HG03342 (cell line): Measurements from ENCODE around the gene DOLPP1.
A peak's percentile ranks its signal among the peaks of the same experiment; 100 is the strongest.

Source experiments
- ATAC-seq: cut with Tn5 transposase; IDR thresholded peaks from one replicate; pipeline ENCODE4 v1.9.1; 2021; ENCODE audit warnings: mild to moderate bottlenecking, moderate library complexity; ENCODE audit not compliant: unreplicated experiment

The DOLPP1 gene, protein sequence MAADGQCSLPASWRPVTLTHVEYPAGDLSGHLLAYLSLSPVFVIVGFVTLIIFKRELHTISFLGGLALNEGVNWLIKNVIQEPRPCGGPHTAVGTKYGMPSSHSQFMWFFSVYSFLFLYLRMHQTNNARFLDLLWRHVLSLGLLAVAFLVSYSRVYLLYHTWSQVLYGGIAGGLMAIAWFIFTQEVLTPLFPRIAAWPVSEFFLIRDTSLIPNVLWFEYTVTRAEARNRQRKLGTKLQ

DNA sequence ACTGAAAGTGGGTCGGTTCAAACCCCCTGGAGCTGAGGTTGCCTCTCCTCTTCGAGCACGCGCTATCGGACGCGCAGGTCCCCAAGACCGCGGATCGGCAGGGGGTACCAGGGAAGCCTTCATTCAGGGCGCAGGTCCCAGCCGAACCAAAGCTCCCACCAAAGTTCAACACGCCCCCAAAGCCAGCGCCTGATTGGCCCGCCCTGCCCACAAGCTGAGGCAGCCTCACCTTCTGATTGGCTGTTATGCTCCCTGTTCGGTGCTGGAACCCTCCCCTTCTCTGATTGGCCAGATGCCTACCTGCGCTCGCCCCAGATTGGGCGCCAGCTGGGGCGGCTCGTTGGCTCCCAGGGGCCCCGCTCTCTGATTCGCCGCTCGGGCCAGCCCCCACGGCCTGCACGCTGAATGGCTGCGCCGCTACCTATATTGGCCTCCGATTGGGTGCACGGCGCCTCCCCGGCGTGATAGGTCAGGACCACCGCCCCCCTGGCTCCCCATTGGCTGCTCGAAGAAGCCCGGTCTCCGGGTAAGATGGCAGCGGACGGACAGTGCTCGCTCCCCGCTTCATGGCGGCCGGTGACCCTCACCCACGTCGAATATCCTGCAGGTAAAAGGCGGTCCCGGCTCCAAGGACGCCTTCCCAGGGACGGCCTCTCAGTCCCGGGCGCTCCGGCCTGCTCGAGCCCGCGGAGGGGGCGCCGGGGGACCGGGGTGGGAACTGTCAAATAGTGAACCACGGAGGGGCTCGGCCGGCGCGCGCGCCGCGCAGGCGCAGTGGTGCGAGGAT is at the start of gene DOLPP1:
Gene DOLPP1 (plus strand): TSS at position 511 of the 787 bp plus-strand sequence. CDS start 21 bp downstream, at position 532.
- peak; percentile 95 for ATAC-seq

DNA sequence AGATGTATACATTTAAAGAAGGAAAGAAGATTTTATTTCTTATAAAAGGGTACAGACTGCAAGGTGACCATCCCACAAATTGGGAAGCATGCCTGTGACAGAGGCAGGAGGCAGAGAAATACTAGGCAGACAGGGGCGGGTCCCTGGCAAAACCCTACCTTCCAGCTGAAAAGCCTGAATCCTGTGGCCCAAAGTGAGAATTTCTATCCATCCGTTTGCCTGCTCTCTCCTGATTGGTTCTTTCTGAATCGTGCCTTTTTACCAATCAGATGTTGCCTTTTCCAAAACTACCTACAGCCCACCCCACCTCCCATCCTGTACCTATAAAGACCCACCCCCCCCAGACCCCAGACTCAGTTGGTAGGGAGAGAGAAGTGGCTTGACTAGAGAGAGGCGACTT is 49.4 kb upstream of the DOLPP1 start:
- ATAC-seq, result no peak

DNA sequence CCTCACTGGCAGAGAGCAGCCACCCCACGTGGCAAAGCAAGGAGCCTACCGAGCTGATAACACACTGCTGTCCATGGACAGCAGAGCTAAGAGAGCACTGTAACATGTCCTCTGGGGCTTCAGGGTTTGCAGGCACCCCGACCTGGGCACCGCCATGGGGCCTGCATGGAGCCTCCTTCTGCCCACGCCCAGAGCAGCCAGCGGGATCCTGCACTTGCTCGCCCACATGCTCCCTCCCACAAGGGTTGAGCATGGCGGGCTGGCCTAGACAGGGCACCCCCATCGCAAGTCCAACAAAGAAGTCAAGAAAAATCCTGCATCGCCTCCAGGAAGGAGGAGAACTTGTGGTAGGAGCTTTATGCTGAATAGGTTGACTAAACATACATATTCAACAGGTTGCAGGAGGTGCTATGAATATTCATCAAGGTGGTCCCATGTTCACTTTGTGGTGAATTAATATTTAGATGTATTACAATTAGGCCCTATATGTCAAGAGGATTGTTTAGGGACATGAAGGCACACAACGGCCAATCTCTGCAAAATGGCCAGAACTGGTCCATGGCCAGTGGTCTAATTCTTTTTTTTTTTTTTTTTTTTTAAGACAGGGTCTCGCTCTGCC is 48.3 kb upstream of the DOLPP1 start:
- ATAC-seq, result no peak

DNA sequence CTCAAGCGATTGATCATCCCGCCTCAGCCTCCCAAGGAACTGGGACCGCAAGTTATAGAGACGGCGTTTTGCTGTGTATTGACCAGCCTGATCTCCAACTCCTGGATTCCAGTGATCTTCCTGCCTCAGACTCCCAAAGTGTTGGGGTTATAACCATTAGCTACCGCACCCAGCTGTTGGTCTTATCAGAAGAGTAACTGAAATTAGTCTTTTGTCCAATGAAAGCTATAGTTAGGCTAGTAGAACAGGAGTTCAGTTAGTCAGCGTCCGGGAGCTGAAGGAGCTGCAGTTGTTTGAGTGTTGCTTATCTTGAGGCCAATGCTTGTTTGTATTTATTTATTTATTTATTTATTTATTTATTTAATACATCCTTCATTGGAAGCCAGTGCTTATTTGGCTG is 47.7 kb upstream of the DOLPP1 start:
- no peak for ATAC-seq

DNA sequence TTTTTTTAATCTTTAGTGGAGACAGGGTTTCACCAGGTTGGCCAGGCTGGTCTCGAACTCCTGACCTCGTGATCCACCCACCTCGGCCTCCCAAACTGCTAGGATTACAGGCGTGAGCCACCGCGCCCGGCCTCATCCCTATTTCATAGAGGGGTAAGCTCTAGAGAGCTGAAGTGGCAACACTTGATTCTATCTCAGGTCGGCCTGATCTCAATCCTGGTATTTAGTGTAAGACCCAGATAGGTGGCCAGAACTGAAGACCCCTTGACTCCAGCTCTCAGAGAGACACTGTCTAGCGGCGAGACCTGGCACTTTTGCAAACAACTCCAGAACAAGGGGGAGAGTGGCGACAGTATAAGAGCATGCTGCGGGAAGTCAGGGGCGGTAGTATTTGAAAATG is 45.1 kb upstream of the DOLPP1 start:
- peak; percentile 13 for ATAC-seq

DNA sequence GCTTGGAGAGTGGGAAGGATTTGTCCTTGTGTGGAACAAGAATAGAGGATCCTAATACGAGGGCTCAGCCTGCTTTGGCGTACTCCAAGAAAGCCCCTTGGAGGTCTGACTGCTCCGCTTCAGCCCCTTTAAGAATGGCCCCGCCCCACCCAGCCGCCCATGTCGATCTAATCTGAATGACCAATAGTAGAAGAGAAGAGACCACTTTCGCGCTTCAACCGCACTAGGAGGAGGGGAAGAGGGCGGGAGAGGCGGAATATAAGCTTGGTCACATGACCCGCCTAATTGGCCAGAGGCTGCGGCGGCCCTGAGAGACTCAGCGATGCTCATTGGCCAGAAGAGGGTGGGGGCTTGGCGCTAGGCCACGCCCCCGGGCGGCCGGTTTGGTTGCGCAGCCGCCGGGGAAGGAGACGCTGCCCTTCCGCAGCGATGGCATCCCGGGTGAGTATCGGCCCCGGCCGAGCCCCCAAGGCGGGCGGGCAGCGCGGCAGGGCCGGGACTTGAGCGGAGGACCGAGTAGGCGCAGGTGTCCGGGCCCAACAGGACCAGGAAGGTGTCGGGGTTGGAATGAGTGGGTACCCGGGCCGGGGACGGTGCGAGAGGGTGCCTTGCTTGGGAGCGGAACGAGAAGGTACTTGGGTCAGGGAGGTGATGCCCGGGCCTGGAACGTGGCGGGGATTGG is 44.5 kb upstream of the DOLPP1 start, which contains the start of gene MIGA2:
Gene MIGA2 (plus strand): TSS at position 386 of the 682 bp plus-strand sequence. CDS start 3,969 bp downstream, outside the sequence.
- peak; percentile 97 for ATAC-seq

DNA sequence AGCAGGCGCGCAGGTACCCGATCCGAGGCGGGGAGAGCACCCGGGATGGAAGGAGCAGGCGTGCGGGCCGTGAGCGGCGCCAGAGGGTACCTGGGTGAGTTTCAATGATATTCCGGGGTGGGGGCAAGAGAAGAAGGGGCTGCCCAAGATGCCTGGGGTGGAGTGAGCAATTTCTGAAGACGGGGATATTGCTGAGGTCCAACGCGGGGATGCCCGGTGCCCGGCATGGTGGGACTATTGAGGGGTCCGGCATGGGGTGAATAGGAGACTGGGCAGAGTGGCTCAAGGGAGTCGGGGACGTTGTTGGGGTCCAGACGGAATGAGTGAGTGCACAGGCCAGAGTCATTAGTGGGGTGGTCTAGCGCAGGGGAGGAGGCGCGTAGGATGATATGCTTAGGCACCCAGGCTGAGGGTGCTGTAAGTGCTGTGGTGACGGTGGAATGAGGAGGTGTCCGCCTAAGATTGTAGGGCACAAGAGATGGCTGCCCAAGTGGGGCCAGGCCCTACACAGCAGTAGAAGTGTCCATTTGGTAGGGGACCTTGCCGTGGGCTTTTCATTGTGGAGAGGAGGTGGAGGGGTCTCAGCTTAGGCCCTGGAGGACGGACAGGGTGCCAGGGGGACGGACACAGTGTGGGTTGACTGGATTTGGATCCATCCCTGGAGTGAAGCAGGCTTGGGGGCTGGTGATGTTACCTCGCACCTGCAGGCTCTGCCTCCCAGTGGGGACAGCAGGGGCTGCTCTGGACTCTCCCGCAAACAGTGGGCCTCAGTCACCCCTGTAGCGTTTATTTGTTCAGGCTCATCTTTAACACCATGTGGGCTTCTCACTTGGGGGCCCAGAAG is 43.8 kb upstream of the DOLPP1 start:
- no peak for ATAC-seq

DNA sequence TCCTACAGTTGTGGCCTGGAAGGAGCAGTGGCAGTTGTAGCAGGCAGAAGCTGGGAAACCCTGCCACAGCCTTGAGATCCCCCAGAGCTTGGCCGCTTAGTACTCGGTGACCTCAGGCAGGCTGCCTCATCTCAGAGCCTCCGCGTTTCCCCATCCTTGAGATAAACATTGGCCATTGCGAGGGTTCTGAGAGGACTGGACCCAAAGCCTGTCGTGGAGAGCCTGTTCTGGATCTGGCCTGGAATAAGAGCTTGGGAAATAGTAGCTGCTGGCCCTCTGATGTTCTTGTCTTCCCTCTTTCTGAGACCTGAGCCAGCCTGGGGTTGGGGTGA is 43.2 kb upstream of the DOLPP1 start:
- no peak for ATAC-seq

DNA sequence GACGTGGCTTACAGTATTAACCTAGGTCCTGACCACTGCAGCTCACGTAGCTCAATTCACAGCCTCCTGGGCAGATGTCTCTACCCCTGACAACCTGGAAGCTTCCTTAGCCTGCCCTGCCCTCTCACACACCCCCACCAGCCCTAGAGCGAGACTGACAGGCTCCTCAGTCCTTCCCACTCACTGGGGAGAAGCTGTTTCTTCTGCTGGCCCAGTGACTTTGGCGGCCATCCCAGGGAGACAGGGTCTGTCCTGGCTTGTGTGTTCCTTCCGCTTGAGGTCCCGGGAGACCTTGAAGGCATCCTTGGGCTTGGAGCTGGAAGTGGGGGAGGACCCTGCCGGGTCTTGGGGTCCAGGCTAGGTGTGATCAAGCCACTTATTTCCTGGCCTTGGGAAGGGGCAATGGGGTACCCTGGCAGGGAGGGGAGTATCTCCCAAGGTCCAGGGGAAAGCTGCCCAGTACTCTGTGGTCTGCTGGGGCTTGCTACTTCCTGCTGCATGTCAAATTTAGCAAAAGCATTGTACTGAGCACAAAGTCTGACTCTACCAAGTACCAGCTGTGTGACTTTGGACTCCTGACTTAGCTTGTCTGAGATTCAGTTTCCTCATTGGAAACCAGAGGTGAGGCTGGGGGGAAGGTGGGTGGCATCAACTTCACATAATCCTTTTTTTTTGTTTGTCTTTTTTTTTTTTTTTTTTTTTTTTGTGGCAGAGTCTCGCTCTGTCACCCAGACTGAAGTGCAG is 42.6 kb upstream of the DOLPP1 start:
- no peak for ATAC-seq

DNA sequence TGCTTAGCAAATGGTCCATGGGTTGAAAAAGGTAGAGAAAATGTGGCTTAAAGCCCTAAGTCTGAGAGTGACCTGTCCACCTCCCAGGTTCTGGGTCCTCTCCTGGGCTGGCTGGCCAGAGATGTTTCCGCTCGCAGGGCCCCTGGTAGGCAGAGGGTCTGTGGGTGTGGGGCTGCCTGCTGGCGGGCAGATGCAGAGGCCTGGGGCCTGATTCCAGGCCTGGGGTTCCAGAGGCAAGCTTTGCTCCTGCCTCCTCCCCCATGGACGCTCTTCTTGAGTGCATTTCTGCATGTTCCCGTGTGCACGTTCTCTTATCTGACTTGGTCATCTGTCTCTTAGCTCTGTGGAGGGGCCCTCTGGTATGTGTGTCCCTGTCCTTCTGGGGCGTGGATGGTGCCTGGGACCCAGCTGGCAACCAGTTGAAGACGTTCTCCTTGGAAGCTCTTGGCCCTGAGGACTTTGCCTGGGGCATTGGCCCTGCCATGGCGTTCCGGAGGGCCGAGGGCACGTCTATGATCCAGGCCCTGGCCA is 40.7 kb upstream of the DOLPP1 start:
- ATAC-seq, result no peak

DNA sequence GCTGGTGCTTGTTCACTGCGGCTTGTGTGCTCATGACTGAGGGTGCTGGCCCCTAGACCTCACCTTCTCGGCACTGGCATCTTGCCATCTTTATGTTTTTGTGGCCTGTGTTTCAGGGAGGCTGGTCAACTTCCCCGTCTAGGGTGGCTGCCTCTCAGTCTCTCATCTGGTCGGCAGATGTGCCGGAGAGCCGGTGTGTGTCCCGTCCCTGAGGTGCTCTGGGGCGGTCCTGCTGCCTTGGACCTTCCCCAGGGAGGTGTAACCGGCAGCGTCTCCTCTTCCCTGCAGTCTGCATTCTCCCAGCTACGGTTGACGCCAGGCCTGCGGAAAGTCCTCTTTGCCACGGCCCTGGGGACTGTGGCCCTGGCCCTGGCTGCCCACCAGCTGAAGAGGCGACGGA is 38.9 kb upstream of the DOLPP1 start:
- ATAC-seq, result no peak

DNA sequence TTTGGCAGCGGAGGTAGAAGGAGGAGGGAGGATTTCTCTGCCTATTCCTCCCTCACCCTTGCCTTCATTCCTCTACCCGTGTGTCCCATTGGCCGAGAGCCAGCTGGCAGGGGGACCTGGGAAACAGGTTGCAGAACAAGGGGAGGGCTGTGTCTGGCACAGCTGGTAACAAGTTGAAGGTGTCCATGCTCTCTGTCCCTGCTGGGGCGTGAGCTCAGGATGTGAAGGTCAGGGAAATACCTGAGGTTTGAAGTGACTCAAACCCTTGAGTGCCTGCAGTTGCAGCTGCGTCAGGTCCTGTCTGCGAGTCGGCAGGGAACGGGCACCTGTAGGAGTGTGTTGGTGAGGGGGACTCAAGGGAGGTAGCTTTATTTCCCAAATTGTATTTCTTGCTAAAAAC is 28.3 kb upstream of the DOLPP1 start:
- ATAC-seq, result no peak

DNA sequence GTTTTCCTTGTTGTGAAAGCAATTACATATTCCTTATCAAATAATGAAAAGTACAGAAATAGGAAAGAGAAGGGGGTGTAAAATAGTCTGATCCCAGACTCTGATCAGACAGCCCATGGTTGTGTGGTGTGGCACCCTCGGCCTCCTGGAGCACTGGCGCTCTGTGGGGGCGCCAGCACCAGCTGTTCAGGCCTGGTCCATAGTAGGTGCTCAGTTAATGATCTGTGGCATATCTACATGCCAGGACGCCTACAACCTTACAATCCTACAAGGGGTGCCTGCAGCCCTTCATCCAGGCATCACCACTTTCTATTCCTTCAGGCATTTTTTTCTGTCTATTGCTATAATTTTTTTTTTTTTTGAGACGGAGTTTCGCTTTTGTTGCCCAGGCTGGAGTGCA is 27.9 kb upstream of the DOLPP1 start:
- ATAC-seq, result no peak

DNA sequence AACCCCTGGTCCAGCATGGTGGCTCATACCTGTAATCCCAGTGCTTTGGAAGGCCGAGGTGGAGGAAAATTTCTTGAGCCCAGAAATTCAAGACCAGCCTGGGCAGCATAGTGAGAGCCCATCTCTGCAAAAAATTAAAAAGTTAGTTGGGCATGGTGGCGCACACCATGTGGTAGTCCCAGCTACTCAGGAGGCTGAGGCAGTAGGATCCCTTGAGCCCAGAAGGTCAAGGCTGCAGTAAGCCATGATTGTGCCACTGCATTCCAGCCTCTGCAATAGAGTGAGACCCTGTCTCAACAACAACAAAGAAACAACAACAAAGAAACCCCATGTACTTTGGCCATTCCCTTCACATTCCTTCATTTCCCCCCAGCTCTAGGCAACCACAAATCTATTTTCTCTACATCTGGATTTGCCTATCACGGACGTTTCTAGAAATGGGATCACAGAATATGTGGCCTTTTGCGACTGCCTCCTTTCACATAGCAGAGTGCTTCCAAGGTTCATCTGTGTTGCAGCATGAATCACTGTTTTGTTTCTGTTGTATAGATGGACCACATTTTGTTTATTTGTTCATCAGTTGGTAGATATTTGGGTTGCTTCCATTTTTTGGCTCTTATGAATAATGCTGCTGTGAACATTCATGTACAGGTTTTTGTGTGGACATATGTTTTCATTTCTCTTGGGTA is 26.6 kb upstream of the DOLPP1 start:
- ATAC-seq, result no peak

DNA sequence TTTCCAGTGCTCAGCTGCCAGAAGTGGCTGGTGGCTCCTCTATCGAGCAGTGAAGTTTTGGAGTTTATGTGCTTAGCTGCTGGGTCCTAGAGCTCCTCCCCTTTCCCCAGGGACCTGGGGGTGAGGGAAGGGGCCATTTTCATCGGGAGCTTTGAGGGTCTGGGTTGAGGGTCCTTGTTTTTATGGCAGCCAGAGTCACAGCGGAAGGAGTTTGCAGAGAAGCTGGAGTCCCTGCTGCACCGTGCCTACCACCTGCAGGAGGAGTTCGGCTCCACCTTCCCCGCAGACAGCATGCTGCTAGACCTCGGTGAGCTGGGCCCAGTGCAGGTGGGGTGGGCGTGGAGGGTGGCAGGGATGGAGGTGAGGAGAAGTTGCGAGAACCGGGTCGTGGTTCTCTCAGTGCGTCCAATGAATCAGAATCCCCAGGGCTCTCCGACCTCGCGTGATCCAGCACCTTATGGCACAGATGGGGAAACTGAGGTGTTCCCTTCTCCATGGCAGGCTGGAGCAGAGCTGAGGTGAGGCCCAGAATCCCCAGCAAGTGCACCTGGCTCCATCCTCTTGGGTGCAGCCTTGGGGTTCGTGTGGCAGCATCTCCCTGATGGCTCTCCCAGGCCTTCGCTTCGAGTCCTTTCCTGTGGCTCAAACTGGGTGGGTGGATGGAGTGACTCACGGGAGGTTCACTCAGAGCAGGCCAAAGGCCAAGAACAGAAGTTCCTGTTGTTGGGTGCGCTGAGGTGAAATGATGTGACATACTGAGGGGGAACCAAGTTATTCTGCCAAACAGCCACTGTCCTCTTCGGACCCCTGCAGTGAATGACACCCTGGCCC is 21.7 kb upstream of the DOLPP1 start:
- ATAC-seq, result no peak

DNA sequence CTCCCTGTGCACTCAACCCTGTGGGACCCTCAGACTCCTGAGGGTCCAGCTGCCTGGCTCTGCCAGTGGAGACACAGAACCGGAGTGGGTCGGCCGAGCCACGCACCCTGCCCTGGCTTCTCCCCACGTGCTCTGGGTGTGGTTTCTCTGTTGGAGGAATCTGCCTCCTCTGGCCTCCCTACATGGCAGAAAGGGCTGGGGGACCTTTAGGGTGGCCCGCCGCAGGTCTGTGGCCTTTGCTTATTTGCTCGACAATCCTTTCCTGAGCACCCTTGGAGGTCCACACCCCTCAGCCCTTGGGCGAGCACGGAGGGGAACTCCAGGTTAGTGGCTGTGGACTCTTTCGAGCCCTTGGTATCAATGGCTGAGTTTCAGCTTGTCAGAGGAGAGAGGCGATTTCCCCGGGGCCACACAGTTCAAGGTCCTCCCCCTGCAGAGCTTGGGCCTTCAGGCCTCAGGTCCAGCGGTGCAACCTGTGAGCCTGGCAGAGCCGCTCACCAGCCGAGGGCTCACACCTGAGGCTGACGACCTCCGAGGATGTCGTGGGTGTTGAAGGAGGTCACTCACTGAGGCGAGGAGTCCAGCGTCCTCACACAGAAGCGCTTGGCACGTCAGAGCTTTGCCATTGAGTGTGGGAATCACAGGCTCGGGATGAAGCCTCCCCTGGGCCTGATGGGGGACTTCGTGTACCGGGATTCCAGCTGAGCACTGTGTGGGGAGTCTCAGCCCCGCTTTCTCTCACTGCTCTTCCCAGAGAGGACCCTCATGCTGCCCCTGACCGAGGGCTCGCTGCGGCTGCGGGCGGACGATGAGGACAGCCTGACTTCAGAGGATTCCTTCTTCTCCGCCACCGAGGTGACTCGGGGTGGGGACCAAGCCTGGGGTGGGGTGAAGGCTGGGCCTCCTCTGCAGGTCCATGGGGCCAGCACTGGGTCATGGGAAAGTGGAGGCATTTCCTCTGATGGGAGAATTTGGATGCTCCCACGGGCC is 20.8 kb upstream of the DOLPP1 start:
- no peak for ATAC-seq

DNA sequence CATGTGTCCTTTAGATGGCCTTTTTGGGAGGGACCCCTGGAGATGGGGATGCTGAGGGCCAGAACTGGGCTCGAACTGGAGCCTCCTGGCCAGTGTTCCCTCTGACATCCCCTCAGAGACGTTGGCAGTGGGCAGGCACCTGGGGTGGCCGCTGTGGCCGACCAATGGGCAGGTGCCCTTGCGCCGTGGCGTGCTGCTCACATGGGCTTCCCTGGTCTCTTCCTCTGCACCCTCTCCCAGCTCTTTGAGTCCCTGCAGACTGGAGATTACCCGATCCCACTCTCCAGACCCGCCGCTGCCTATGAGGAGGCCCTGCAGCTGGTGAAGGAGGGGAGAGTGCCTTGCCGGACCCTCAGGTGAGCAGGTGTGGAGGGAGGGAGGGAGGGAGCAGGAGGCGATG is 19.9 kb upstream of the DOLPP1 start:
- ATAC-seq, result no peak
